GM21619 (cell line): ENCODE measurements around the gene WNT3A.

Source experiments
- ATAC-seq: cut with Tn5 transposase; IDR thresholded peaks from one replicate; pipeline ENCODE4 v1.9.1; 2021; ENCODE audit not compliant: unreplicated experiment

The WNT3A gene

GRCh38 chr1:227999056-227999930, 7.5 kb upstream of the WNT3A start:
- ATAC-seq = peak; percentile 88

GRCh38 chr1:228000416-228000815, 6.4 kb upstream of the WNT3A start:
- no peak for ATAC-seq

GRCh38 chr1:228000836-228001563, 5.8 kb upstream of the WNT3A start:
- no peak for ATAC-seq

GRCh38 chr1:228001738-228002535, 4.9 kb upstream of the WNT3A start:
- no peak for ATAC-seq

GRCh38 chr1:228002792-228003191, 4.0 kb upstream of the WNT3A start:
- ATAC-seq = no peak

- no peak for ATAC-seq
Measured at GRCh38 chr1:228003461-228004330, 3.1 kb upstream of the WNT3A start.

- ATAC-seq = no peak
Measured at GRCh38 chr1:228004331-228004855, 2.4 kb upstream of the WNT3A start.

GRCh38 chr1:228004856-228005462, 1.8 kb upstream of the WNT3A start:
- ATAC-seq = no peak

- ATAC-seq = no peak
Measured at GRCh38 chr1:228005511-228006033, 1.2 kb upstream of the WNT3A start.

- ATAC-seq = no peak
Measured at GRCh38 chr1:228006034-228006785, 588 bp upstream of the WNT3A start.

GRCh38 chr1:228007049-228007800, 427 bp downstream of the WNT3A start:
- no peak for ATAC-seq

GRCh38 chr1:228007801-228008341, 1.1 kb downstream of the WNT3A start:
- no peak for ATAC-seq

GRCh38 chr1:228008391-228009115, 1.8 kb downstream of the WNT3A start:
- no peak for ATAC-seq

GRCh38 chr1:228009116-228009827, 2.5 kb downstream of the WNT3A start:
- ATAC-seq = no peak

- peak; percentile 61 for ATAC-seq
Measured at GRCh38 chr1:228009828-228010775, 3.3 kb downstream of the WNT3A start.
